H1 (cell line): ENCODE results near the gene KCNQ1. TPM values are rescaled to one million over a fixed set of nuclear protein-coding genes. Genes with fewer than 3 reads are reported as not detected.

Experiments
- CTCF ChIA-PET: fragments of 300-600 bp; sonication (Branson Sonifier 250); formaldehyde crosslinking; loops from one replicate; lab custom pipeline; 2021; ENCODE audit not compliant: partially characterized antibody; lab: Charles Lee
- POLR2A ChIA-PET: fragments of 300-600 bp; sonication (Branson Sonifier 250); formaldehyde crosslinking; loops from one replicate; lab custom pipeline; 2021; ENCODE audit warnings: inconsistent platforms; ENCODE audit not compliant: partially characterized antibody; lab: Charles Lee
- DNase-seq, 2 experiments: peaks; one replicate each; pipeline versions ENCODE4 v3.0.0 to v3.0.0-alpha.2; 2010 to 2022; ENCODE audit warnings: low spot score in 2 of 2, low read depth in 1 of 2, mixed read lengths in 1 of 2
- FAIRE-seq: peaks from 2 replicates; lab custom pipeline; 2011; peaks lifted over from hg19 to GRCh38; lab: Jason Lieb, UNC
- H2AFZ ChIP-seq: 2 replicates; pipeline ENCODE4 v1.8.1; 2012; ENCODE audit warnings: low read length, inconsistent platforms
- H2AK5ac ChIP-seq: 2 replicates; pipeline ENCODE4 v1.6.1; 2013; ENCODE audit warnings: low read depth, low read length
- H2BK120ac ChIP-seq: replicated peaks from 2 replicates; pipeline ENCODE3; 2013; ENCODE audit warnings: low read depth, low read length, inconsistent platforms
- H2BK12ac ChIP-seq: 2 replicates; pipeline ENCODE4 v1.6.1; 2013; ENCODE audit warnings: low read depth, low read length
- H2BK15ac ChIP-seq: 2 replicates; pipeline ENCODE4 v1.6.1; 2013; ENCODE audit warnings: low read length
- H2BK20ac ChIP-seq: 2 replicates; pipeline ENCODE4 v1.6.1; 2013; ENCODE audit warnings: low read length
- H2BK5ac ChIP-seq: 2 replicates; pipeline ENCODE4 v1.6.1; 2013; ENCODE audit warnings: low read depth, low read length
- H3K14ac ChIP-seq: 2 replicates; pipeline ENCODE4 v1.6.1; 2013; ENCODE audit warnings: inconsistent platforms; ENCODE audit not compliant: insufficient read length
- H3K18ac ChIP-seq: 2 replicates; pipeline ENCODE4 v1.6.1; 2013; ENCODE audit warnings: low read length; ENCODE audit errors: extremely low read depth
- H3K23ac ChIP-seq: 2 replicates; pipeline ENCODE4 v1.6.1; 2013; ENCODE audit warnings: inconsistent platforms; ENCODE audit not compliant: insufficient read length
- H3K23me2 ChIP-seq: 2 replicates; pipeline ENCODE4 v1.6.1; 2013; ENCODE audit warnings: low read depth, low read length
- H3K27ac ChIP-seq: 2 replicates; pipeline ENCODE4 v1.6.1; 2011; ENCODE audit warnings: low read depth, low read length, inconsistent platforms
- H3K27me3 ChIP-seq, 4 experiments: replicated peaks in 1 of 4; 1 replicate in 1 of 4; 2 replicates in 3 of 4; pipeline versions ENCODE4 v1.6.1 to v1.8.1; 2011 to 2013; ENCODE audit warnings: low read length in 3 of 4, mild to moderate bottlenecking in 3 of 4, inconsistent platforms in 2 of 4, mixed read lengths in 2 of 4, moderate library complexity in 1 of 4; ENCODE audit not compliant: control insufficient read depth in 3 of 4, insufficient read depth in 3 of 4; ENCODE audit errors: extremely low read depth in 1 of 4
- H3K36me3 ChIP-seq, 4 experiments: 2 replicates each; pipeline versions ENCODE4 v1.6.1 to v1.8.1; 2011 to 2013; ENCODE audit warnings: mild to moderate bottlenecking in 4 of 4, low read length in 3 of 4, moderate library complexity in 2 of 4, control low read depth in 1 of 4, inconsistent platforms in 1 of 4; ENCODE audit not compliant: insufficient read depth in 4 of 4, control insufficient read depth in 2 of 4
- H3K4ac ChIP-seq: replicated peaks from 2 replicates; pipeline ENCODE3; 2013; ENCODE audit warnings: low read length, low read depth, mixed read lengths, inconsistent platforms; ENCODE audit not compliant: insufficient read length
- H3K4me1 ChIP-seq, 4 experiments: replicated peaks in 1 of 4; 1 replicate in 1 of 4; 2 replicates in 3 of 4; pipeline versions ENCODE4 v1.6.1 to v1.8.1; 2011 to 2013; ENCODE audit warnings: low read length in 3 of 4, inconsistent platforms in 2 of 4, mixed read lengths in 1 of 4; ENCODE audit not compliant: insufficient read depth in 4 of 4, control insufficient read depth in 3 of 4
- H3K4me2 ChIP-seq, 2 experiments: 2 replicates each; pipeline versions ENCODE4 v1.6.1 to v1.8.1; 2011 to 2013; ENCODE audit warnings: low read depth in 2 of 2, low read length in 2 of 2, control low read depth in 1 of 2, inconsistent platforms in 1 of 2, mild to moderate bottlenecking in 1 of 2; ENCODE audit not compliant: insufficient read depth in 1 of 2
- H3K4me3 ChIP-seq, 4 experiments: fragments of 200-600, 300-600 bp in 1 of 4; sonication (generic), shearing (Covaris generic), sonication (Bioruptor Twin) in 1 of 4; 2 replicates each; pipeline versions ENCODE4 v1.5.1 to v1.8.1; 2011 to 2016; ENCODE audit warnings: low read length in 4 of 4, low read depth in 3 of 4, control low read depth in 2 of 4, inconsistent platforms in 2 of 4, mild to moderate bottlenecking in 2 of 4, mixed read lengths in 1 of 4, moderate library complexity in 1 of 4; ENCODE audit not compliant: insufficient read depth in 2 of 4; ENCODE audit errors: extremely low read depth in 1 of 4
- H3K56ac ChIP-seq: replicated peaks from 2 replicates; pipeline ENCODE3; 2013; ENCODE audit warnings: low read depth, mild to moderate bottlenecking, mixed read lengths, low read length, inconsistent platforms; ENCODE audit not compliant: insufficient read length
- H3K79me1 ChIP-seq: 2 replicates; pipeline ENCODE4 v1.6.1; 2013; ENCODE audit warnings: low read depth, low read length, control low read depth
- H3K79me2 ChIP-seq, 2 experiments: 2 replicates each; pipeline versions ENCODE4 v1.6.1 to v1.8.1; 2012 to 2013; ENCODE audit warnings: low read length in 2 of 2, mild to moderate bottlenecking in 2 of 2, inconsistent platforms in 1 of 2; ENCODE audit not compliant: insufficient read depth in 2 of 2, control insufficient read depth in 1 of 2
- H3K9ac ChIP-seq, 4 experiments: replicated peaks in 1 of 4; 1 replicate in 1 of 4; 2 replicates in 3 of 4; pipeline versions ENCODE4 v1.6.1 to v1.8.1; 2011 to 2013; ENCODE audit warnings: low read depth in 3 of 4, low read length in 3 of 4, control low read depth in 2 of 4, mild to moderate bottlenecking in 2 of 4, moderate library complexity in 2 of 4, inconsistent platforms in 1 of 4; ENCODE audit errors: extremely low read depth in 1 of 4
- H3K9me3 ChIP-seq, 2 experiments: 2 replicates each; pipeline versions ENCODE4 v1.6.1 to v1.8.1; 2012 to 2013; ENCODE audit warnings: mild to moderate bottlenecking in 2 of 2, moderate library complexity in 2 of 2, control low read depth in 1 of 2, inconsistent platforms in 1 of 2, low read depth in 1 of 2, low read length in 1 of 2, mixed read lengths in 1 of 2; ENCODE audit not compliant: insufficient read depth in 2 of 2
- H4K20me1 ChIP-seq, 2 experiments: replicated peaks in 1 of 2; 2 replicates each; pipeline versions ENCODE3 to v1.8.1; 2011 to 2013; ENCODE audit warnings: inconsistent platforms in 2 of 2, low read length in 2 of 2, mild to moderate bottlenecking in 1 of 2; ENCODE audit not compliant: insufficient read depth in 2 of 2, control insufficient read depth in 1 of 2
- H4K5ac ChIP-seq: 2 replicates; pipeline ENCODE4 v1.6.1; 2013; ENCODE audit warnings: low read length, low read depth, mixed read lengths, inconsistent platforms; ENCODE audit not compliant: insufficient read length
- H4K8ac ChIP-seq: 2 replicates; pipeline ENCODE4 v1.8.0; 2013; ENCODE audit warnings: mild to moderate bottlenecking, moderate library complexity, low read length, inconsistent platforms; ENCODE audit not compliant: insufficient read depth; ENCODE audit errors: extremely low read depth
- H4K91ac ChIP-seq: replicated peaks from 2 replicates; pipeline ENCODE3; 2013; ENCODE audit warnings: low read length, mixed read lengths, inconsistent platforms; ENCODE audit not compliant: insufficient read length
- EGR1 ChIP-seq: IDR thresholded peaks from 2 replicates; pipeline ENCODE4 v1.6.1; 2011; ENCODE audit warnings: low read depth, low read length, borderline replicate concordance
- POLR2A ChIP-seq, 2 experiments: IDR thresholded peaks; 1 replicate in 1 of 2; 2 replicates in 1 of 2; pipeline ENCODE4 v1.6.1; 2011; ENCODE audit warnings: low read depth in 2 of 2, low read length in 2 of 2, mild to moderate bottlenecking in 2 of 2; ENCODE audit errors: control extremely low read depth in 1 of 2
- SUZ12 ChIP-seq: fragments of 200-600 bp; sonication (generic); IDR thresholded peaks from 2 replicates; pipeline ENCODE4 v1.6.1; 2012; ENCODE audit warnings: mild to moderate bottlenecking, inconsistent platforms, low read length, moderate library complexity, mixed read lengths
- TAF7 ChIP-seq: optimal IDR thresholded peaks from 2 replicates; pipeline ENCODE3; 2011; ENCODE audit warnings: low read depth, mild to moderate bottlenecking, inconsistent platforms, low read length, moderate library complexity, borderline replicate concordance
- TCF12 ChIP-seq: IDR thresholded peaks from 2 replicates; pipeline ENCODE4 v1.6.1; 2011; ENCODE audit warnings: low read depth, mild to moderate bottlenecking, low read length
- WGBS, 2 experiments: shearing (Covaris generic) in 1 of 2; methylation state at CpG; one replicate each; pipeline versions ENCODE4 v1.1.6 to v1.1.7; 2013 to 2015; ENCODE audit warnings: low lambda C conversion rate in 2 of 2, mixed read lengths in 2 of 2, inconsistent platforms in 1 of 2, low coverage in 1 of 2, missing lambda C conversion rate in 1 of 2; ENCODE audit not compliant: insufficient replicate concordance in 2 of 2, insufficient coverage in 1 of 2, insufficient read length in 1 of 2; ENCODE audit errors: extremely low coverage in 1 of 2, missing lambda C conversion rate in 1 of 2; 5-methylcytosine and 5-hydroxymethylcytosine counted together
- polyA plus RNA-seq, 7 experiments: library from polyadenylated mRNA; depleted of rRNA in 3 of 7; stranded (reverse) in 5 of 7; unstranded in 2 of 7; fragments of >200 nt in 5 of 7; fragments of 200-250 nt in 2 of 7; gene quantifications; 1 replicate in 5 of 7; 2 replicates in 1 of 7; 4 replicates in 1 of 7; pipeline versions ENCODE4 v1.2.1 to v1.2.3, GENCODE V29; 2011 to 2013; ENCODE audit warnings: missing spikeins in 2 of 7, mixed read lengths in 2 of 7
- total RNA-seq: library from RNA; stranded (reverse); fragmentation: NEBNext Ultra II Directional; extraction: Animal tissue kit (Norgen Biotek cat#: 25700); gene quantifications from 2 replicates; pipeline ENCODE4 v1.2.1, GENCODE V29; 2021

The KCNQ1 gene
- total and polyA plus RNA-seq, 2 of the 8 experiments (the other 6 are each of a cell fraction or from before 2014, with no cell fraction given): 1.9 to 2.0 TPM

DNA sequence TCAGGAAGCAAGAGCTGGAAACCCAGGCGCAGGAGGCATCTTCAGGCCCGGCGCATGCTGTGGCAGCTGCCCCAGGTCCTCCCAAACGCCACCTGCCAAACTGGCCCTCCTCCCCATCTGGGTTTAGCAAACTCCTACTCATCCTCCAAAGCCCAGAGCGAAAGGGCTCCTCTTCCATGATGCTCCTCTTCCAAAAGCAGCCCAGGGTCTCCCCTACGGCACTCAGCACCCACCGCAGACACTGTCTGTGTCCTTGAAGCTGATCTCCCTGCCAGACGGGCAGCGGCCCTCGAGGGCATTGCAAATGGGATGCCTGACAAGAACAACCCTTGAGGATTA is 414.9 kb downstream of the KCNQ1 start:
- H3K79me1 ChIP-seq: no peaks in the 10 kb centered on the region
- peaks cover 4% of the 10 kb centered on the region; the same call in 1 of the 2 replicates for H3K23me2 ChIP-seq
- no peaks in the 10 kb centered on the region for H4K20me1 ChIP-seq
- H3K18ac ChIP-seq: no peak overlapping the region
- H3K9me3 ChIP-seq: no peaks in the 10 kb centered on the region
- H3K36me3 ChIP-seq: no peaks in the 10 kb centered on the region
- no peak overlapping the region for H3K4ac ChIP-seq
- no peak overlapping the region; the same call in 1 of the 2 replicates for H2AK5ac ChIP-seq
- H3K4me1 ChIP-seq: peaks cover 0 to 24% (median 14%) of the 10 kb centered on the region in 4 experiments; a peak in 6 of 7 replicates
- no peak overlapping the region for H3K27ac ChIP-seq
- H4K5ac ChIP-seq: no peak overlapping the region
- H3K79me2 ChIP-seq: no peaks in the 10 kb centered on the region
- POLR2A ChIA-PET: interaction anchor here (0.5 to 2.0 kb wide), 2 partner anchors 16 to 24 kb away, joined by 3 to 5 read pairs; no protein-coding TSS in a partner anchor
- H2BK15ac ChIP-seq: 0 out of 2 replicates have a peak overlapping the region, but pooled peaks have one; percentile 9
- H2BK120ac ChIP-seq: no peak overlapping the region
- no peak overlapping the region for H3K56ac ChIP-seq
- H2BK12ac ChIP-seq: no peak overlapping the region
- no peak overlapping the region for H2AFZ ChIP-seq
- H3K23ac ChIP-seq: no peak overlapping the region
- H3K9ac ChIP-seq: no peak overlapping the region
- 0 out of 2 replicates have a peak overlapping the region, but pooled peaks have one; percentile 6 for H2BK20ac ChIP-seq
- H4K8ac ChIP-seq: no peak overlapping the region
- H2BK5ac ChIP-seq: no peak overlapping the region
- no peak overlapping the region for H3K4me2 ChIP-seq
- no peak overlapping the region for H3K14ac ChIP-seq
- H3K4me3 ChIP-seq: no peak overlapping the region
- FAIRE-seq (no peak), DNase-seq (no peak)
- CTCF ChIA-PET: interaction anchor here (2.0 to 3.3 kb wide), 3 partner anchors 14 to 326 kb away, joined by 4 to 22 read pairs (median 14); no protein-coding TSS in a partner anchor
- peak overlapping the region; percentile 3 for H4K91ac ChIP-seq
- H3K27me3 ChIP-seq: peaks cover 9 to 52% (median 49%) of the 10 kb centered on the region in 4 experiments
- 97% methylated on average over 10 of the region's 10 CpGs; no CpG with 5 or more reads in 1 of the 2 experiments for WGBS, 2 experiments
- TF ChIP-seq SUZ12: no peak
- no peak for TF ChIP-seq EGR1
- TF ChIP-seq TAF7: no peak
- TF ChIP-seq TCF12: no peak
- no peak for TF ChIP-seq POLR2A (IDR thresholded peaks at IDR 0.05; ENCODE audit: control extremely low read depth in 1 of 2, low read depth in 2 of 2, low read length in 2 of 2)
